Omental fat pad (tissue), 4 donors: ENCODE results near the gene CCR3. TPM values are rescaled to one million over a fixed set of nuclear protein-coding genes. Genes with fewer than 3 reads are reported as not detected.

Experiments used
- ATAC-seq: fragments of 150-250 bp; one replicate; pipeline ENCODE4 v1.9.1; 2016; ENCODE audit warnings: mild to moderate bottlenecking, moderate library complexity; ENCODE audit not compliant: low FRiP score
- DNase-seq: peaks from one replicate; pipeline ENCODE4 v3.0.0-alpha.2; 2019; ENCODE audit warnings: low spot score
- CTCF ChIP-seq, 3 donors: fragments of 450-650 bp; IDR thresholded peaks; one replicate each; pipeline ENCODE4 v1.5.1; 2016 to 2017; ENCODE audit warnings: antibody characterized with exemption in 3 of 3, mild to moderate bottlenecking in 3 of 3, moderate library complexity in 2 of 3
- total RNA-seq, 4 donors: library from RNA; depleted of rRNA; stranded (reverse); fragments of >200 nt; gene quantifications; one replicate each; pipeline ENCODE4 v1.1.0, GENCODE V29; 2016

The CCR3 gene
- total RNA-seq, 4 donors from 2014 or later = 0.37 TPM; not detected in 3

- no peak for ATAC-seq
- no peak for DNase-seq
- TF ChIP-seq CTCF (IDR thresholded peaks at IDR 0.05) = no peak
These were observed 33.2 kb upstream of the CCR3 start for GRCh38 chr3:46209053-46209452.

GRCh38 chr3:46209746-46210470 is 32.4 kb upstream of the CCR3 start:
- ATAC-seq (no peak), DNase-seq (no peak)
- no peak for TF ChIP-seq CTCF (IDR thresholded peaks at IDR 0.05)

- DNase-seq = no peak
- no peak for TF ChIP-seq CTCF (IDR thresholded peaks at IDR 0.05)
- no peak for ATAC-seq
These were observed 30.2 kb upstream of the CCR3 start for GRCh38 chr3:46212101-46212500.

- DNase-seq (no peak), ATAC-seq (no peak)
- no peak for TF ChIP-seq CTCF (IDR thresholded peaks at IDR 0.05)
These were observed 29.1 kb upstream of the CCR3 start for GRCh38 chr3:46213201-46213600.

- ATAC-seq (no peak), DNase-seq (no peak)
- no peak for TF ChIP-seq CTCF (IDR thresholded peaks at IDR 0.05)
These were observed 27.4 kb upstream of the CCR3 start for GRCh38 chr3:46214751-46215352.

- ATAC-seq = no peak
- DNase-seq = no peak
- TF ChIP-seq CTCF (IDR thresholded peaks at IDR 0.05) = no peak
These were observed 26.3 kb upstream of the CCR3 start for GRCh38 chr3:46215810-46216414.
